ENCODE data around the gene PAPPA2. TPM values are rescaled to one million over a fixed set of nuclear protein-coding genes. Genes with fewer than 3 reads are reported as not detected.

PAPPA2 gene
- total and polyA plus RNA-seq, 10 of the 15 experiments (the other 5 are each of a cell fraction or from before 2014, with no cell fraction given): under 0.01 to 0.06 (median 0.03) TPM; not detected in 7

GRCh38 chr1:176416777-176417176 is 46.2 kb upstream of the PAPPA2 start:
- ChIA-PET SMC1A (ENCODE audit: uncharacterized antibody, unreplicated experiment) (no interaction called here), POLR2A (no interaction called here), RAD21 (ENCODE audit: unreplicated experiment) (no interaction called here), CTCF (interaction anchor here (0.7 kb wide), 1 partner anchor 47 kb away, joined by 3 read pairs; no protein-coding TSS in a partner anchor)
- no peak overlapping the region for H3K27ac ChIP-seq (ENCODE audit: control insufficient read depth, insufficient read depth)
- no peak for DNase-seq (ENCODE audit: low read depth, low spot score)
- no peaks in the 10 kb centered on the region for H3K4me1 ChIP-seq (ENCODE audit: control insufficient read depth, insufficient read depth, low read length)
- no peaks in the 10 kb centered on the region for H3K79me2 ChIP-seq (ENCODE audit: control insufficient read depth, insufficient read depth, low read length)
- no peak for ATAC-seq
- H3K36me3 ChIP-seq (ENCODE audit: control insufficient read depth in 2 of 2, insufficient read depth in 2 of 2, low read length in 1 of 2): no peaks in the 10 kb centered on the region
- no peak overlapping the region for H2AFZ ChIP-seq (ENCODE audit: control insufficient read depth, low read depth, low read length)
- H3K4me2 ChIP-seq (ENCODE audit: control insufficient read depth, insufficient read depth): no peak overlapping the region
- BruUV-seq (replicated peaks): no TSS peak
- intact Hi-C loops (cut with micrococcal nuclease; ENCODE audit: unreplicated experiment) (no loop called here), in situ Hi-C loops (cut with MboI) (no loop called here)
- no peak overlapping the region for H3K4me3 ChIP-seq
- H3K9ac ChIP-seq (ENCODE audit: control insufficient read depth, insufficient read depth, low read length): no peak overlapping the region
- no peaks in the 10 kb centered on the region for H3K9me3 ChIP-seq (replicated peaks; ENCODE audit: control insufficient read depth, insufficient read depth, low read length)
- WGBS (ENCODE audit: insufficient coverage, insufficient replicate concordance, low lambda C conversion rate, missing lambda C conversion rate): 11% methylated on average over 6 of the region's 6 CpGs
- no peak for FAIRE-seq
- no peaks in the 10 kb centered on the region for H4K20me1 ChIP-seq (ENCODE audit: control insufficient read depth, insufficient read depth)
- H3K27me3 ChIP-seq (replicated peaks in 1 of 2; ENCODE audit: control insufficient read depth in 2 of 2, insufficient read depth in 2 of 2, low read length in 1 of 2): no peaks in the 10 kb centered on the region
- TF ChIP-seq RAD51 (IDR thresholded peaks at IDR 0.05): no peak
- TF ChIP-seq SMAD5 (IDR thresholded peaks at IDR 0.05; ENCODE audit: low read depth): no peak
- TF ChIP-seq DPF2 (IDR thresholded peaks at IDR 0.05): no peak
- no peak for TF ChIP-seq RELA (IDR thresholded peaks at IDR 0.05; ENCODE audit: borderline replicate concordance, partially characterized antibody)
- no peak for TF ChIP-seq CBX5 (IDR thresholded peaks at IDR 0.05; ENCODE audit: low read depth)
- TF ChIP-seq TBL1XR1 (IDR thresholded peaks at IDR 0.05; ENCODE audit: low read depth, low read length): no peak
- no peak for TF ChIP-seq SPI1 (IDR thresholded peaks at IDR 0.05; ENCODE audit: borderline replicate concordance, insufficient read depth, low read depth, low read length)
- TF ChIP-seq ATF3 (IDR thresholded peaks at IDR 0.05; ENCODE audit: borderline replicate concordance, extremely low read depth, low read depth, low read length): no peak
- TF ChIP-seq PAX8 (IDR thresholded peaks at IDR 0.05): no peak
- TF ChIP-seq SIX5 (IDR thresholded peaks at IDR 0.05; ENCODE audit: low read depth, low read length, severe bottlenecking): no peak
- TF ChIP-seq PRDM15 (CRISPR knock-in tag; IDR thresholded peaks at IDR 0.05): no peak
- TF ChIP-seq IKZF2 (IDR thresholded peaks at IDR 0.05): no peak
- no peak for TF ChIP-seq SMC3 (IDR thresholded peaks at IDR 0.05; ENCODE audit: borderline replicate concordance, low read length)
- no peak for TF ChIP-seq HDAC6 (IDR thresholded peaks at IDR 0.05; ENCODE audit: unreplicated experiment)
- no peak for TF ChIP-seq BHLHE40 (IDR thresholded peaks at IDR 0.05; ENCODE audit: borderline replicate concordance in 1 of 2, low read depth in 2 of 2, low read length in 1 of 2)
- no peak for TF ChIP-seq ZBED1 (IDR thresholded peaks at IDR 0.05; ENCODE audit: borderline replicate concordance)
- no peak for TF ChIP-seq REST (IDR thresholded peaks at IDR 0.05; ENCODE audit: low read depth, low read length)
- TF ChIP-seq SUPT20H (IDR thresholded peaks at IDR 0.05; ENCODE audit: borderline replicate concordance, control insufficient read depth, low read depth, low read length): no peak
- TF ChIP-seq ZNF274 (IDR thresholded peaks at IDR 0.05; ENCODE audit: insufficient read depth, insufficient read length): no peak
